Natural killer cell (primary cell): Measurements from ENCODE around the gene TSHZ1. TPM values are rescaled to one million over a fixed set of nuclear protein-coding genes. Genes with fewer than 3 reads are reported as not detected.

Experiments used
- ATAC-seq, 3 donors: fragments of 150-1000 bp in 2 of 3; fragments of 200-7000 bp in 1 of 3; cut with Tn5 transposase; 1 replicate in 1 of 3; 2 replicates in 2 of 3; pipeline ENCODE4 v1.10.0; 2021; ENCODE audit warnings: mild to moderate bottlenecking in 2 of 3, moderate library complexity in 2 of 3
- DNase-seq, 2 donors: peaks; one replicate each; pipeline versions ENCODE4 v3.0.0 to v3.0.0-alpha.2; 2013 to 2021; ENCODE audit warnings: mixed read lengths in 1 of 2
- H3K27ac ChIP-seq: one replicate; pipeline ENCODE4 v1.5.1; 2013; ENCODE audit warnings: mild to moderate bottlenecking, low read length
- H3K27me3 ChIP-seq: one replicate; pipeline ENCODE4 v1.6.1; 2013; ENCODE audit warnings: low read length; ENCODE audit not compliant: control insufficient read depth, insufficient read depth
- H3K36me3 ChIP-seq: one replicate; pipeline ENCODE4 v1.6.1; 2013; ENCODE audit warnings: low read length; ENCODE audit not compliant: control insufficient read depth, insufficient read depth
- H3K4me1 ChIP-seq: one replicate; pipeline ENCODE4 v1.6.1; 2013; ENCODE audit warnings: low read length; ENCODE audit not compliant: control insufficient read depth, insufficient read depth
- H3K4me3 ChIP-seq: one replicate; pipeline ENCODE4 v1.5.1; 2013; ENCODE audit warnings: low read length
- H3K9me3 ChIP-seq: one replicate; pipeline ENCODE4 v1.6.1; 2013; ENCODE audit warnings: low read length; ENCODE audit not compliant: control insufficient read depth, insufficient read depth
- H3K27ac Mint-ChIP-seq, 2 donors: one replicate each; pipeline ENCODE4 v1.8.0; 2022; ENCODE audit warnings: mild to moderate bottlenecking in 2 of 2, mixed read lengths in 2 of 2, moderate library complexity in 1 of 2
- H3K27me3 Mint-ChIP-seq, 2 donors: one replicate each; pipeline ENCODE4 v1.8.0; 2022; ENCODE audit warnings: low read depth in 2 of 2, mixed read lengths in 2 of 2
- H3K36me3 Mint-ChIP-seq: one replicate; pipeline ENCODE4 v1.8.0; 2022; ENCODE audit warnings: mixed read lengths
- H3K4me1 Mint-ChIP-seq, 2 donors: one replicate each; pipeline ENCODE4 v1.8.0; 2022; ENCODE audit warnings: mixed read lengths in 2 of 2
- H3K4me3 Mint-ChIP-seq: one replicate; pipeline ENCODE4 v1.8.0; 2022; ENCODE audit warnings: mild to moderate bottlenecking, moderate library complexity, mixed read lengths
- H3K9me3 Mint-ChIP-seq, 2 donors: one replicate each; pipeline ENCODE4 v1.8.0; 2022; ENCODE audit warnings: mixed read lengths in 2 of 2
- WGBS: methylation state at CpG from one replicate; pipeline ENCODE4 v1.1.7; 2013; ENCODE audit warnings: missing lambda C conversion rate; ENCODE audit not compliant: insufficient coverage; 5-methylcytosine and 5-hydroxymethylcytosine counted together
- intact Hi-C: fragments of 100-400 bp; cut with micrococcal nuclease; formaldehyde crosslinking; loops from one replicate; pipeline ENCODE4 v1.14.2; 2022
- total RNA-seq, 4 donors: library from RNA; stranded (reverse); fragments of 120-200 nt in 1 of 4; gene quantifications; one replicate each; pipeline versions ENCODE4 v1.2.3 to v1.2.4, GENCODE V29; 2013 to 2022
- TF ChIP-seq, protein P1 (sequence below): fragments of 200-600 bp; IDR thresholded peaks from one replicate; pipeline ENCODE4 v1.8.0; 2022; ENCODE audit warnings: antibody characterized with exemption

Gene TSHZ1
- total RNA-seq, 3 donors from 2014 or later (not counting 1 experiment from before 2014, with no cell fraction given) = 44.3 to 51.6 (median 44.8) TPM

DNA sequence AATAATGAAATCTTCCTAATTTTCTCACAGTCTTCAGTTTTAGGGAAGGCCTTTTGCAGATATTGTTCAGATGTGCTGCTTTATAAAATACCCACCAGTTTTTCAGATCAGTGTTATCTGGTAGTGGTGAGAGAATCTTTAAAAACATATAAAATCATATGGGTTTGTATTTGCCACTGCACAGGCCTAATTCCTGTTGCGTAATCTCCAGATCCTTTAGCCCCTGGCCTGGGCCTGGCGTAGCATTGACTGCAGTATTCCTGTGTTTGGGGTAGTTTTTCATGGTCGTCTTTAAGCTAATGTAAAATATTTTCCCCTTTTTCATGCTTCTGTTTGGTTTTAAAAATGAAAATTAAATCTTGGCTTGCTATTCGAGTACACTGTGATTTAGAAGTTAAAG is 43.2 kb downstream of the TSHZ1 start:
- Mint-ChIP-seq H3K4me3 (no peak overlapping the region), H3K4me1 (peaks cover 54 to 66% of the 10 kb centered on the region in 2 donors), H3K27me3 (no peaks in the 10 kb centered on the region), H3K36me3 (no peaks in the 10 kb centered on the region), H3K9me3 (peaks cover 0 to 5% of the 10 kb centered on the region in 2 donors), H3K27ac (peak overlapping the region; percentile 63 to 83)
- TF ChIP-seq, protein P1, sequence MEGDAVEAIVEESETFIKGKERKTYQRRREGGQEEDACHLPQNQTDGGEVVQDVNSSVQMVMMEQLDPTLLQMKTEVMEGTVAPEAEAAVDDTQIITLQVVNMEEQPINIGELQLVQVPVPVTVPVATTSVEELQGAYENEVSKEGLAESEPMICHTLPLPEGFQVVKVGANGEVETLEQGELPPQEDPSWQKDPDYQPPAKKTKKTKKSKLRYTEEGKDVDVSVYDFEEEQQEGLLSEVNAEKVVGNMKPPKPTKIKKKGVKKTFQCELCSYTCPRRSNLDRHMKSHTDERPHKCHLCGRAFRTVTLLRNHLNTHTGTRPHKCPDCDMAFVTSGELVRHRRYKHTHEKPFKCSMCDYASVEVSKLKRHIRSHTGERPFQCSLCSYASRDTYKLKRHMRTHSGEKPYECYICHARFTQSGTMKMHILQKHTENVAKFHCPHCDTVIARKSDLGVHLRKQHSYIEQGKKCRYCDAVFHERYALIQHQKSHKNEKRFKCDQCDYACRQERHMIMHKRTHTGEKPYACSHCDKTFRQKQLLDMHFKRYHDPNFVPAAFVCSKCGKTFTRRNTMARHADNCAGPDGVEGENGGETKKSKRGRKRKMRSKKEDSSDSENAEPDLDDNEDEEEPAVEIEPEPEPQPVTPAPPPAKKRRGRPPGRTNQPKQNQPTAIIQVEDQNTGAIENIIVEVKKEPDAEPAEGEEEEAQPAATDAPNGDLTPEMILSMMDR = no peak
- no peaks in the 10 kb centered on the region for H3K36me3 ChIP-seq
- ATAC-seq (no peak), DNase-seq (no peak)
- H3K27me3 ChIP-seq = no peaks in the 10 kb centered on the region
- peaks cover 8% of the 10 kb centered on the region for H3K9me3 ChIP-seq
- no peak overlapping the region for H3K4me3 ChIP-seq
- H3K4me1 ChIP-seq = peaks cover 19% of the 10 kb centered on the region
- no peak overlapping the region for H3K27ac ChIP-seq
- intact Hi-C loops = no loop called here
- WGBS = 85% methylated on average over 2 of the region's 4 CpGs

DNA sequence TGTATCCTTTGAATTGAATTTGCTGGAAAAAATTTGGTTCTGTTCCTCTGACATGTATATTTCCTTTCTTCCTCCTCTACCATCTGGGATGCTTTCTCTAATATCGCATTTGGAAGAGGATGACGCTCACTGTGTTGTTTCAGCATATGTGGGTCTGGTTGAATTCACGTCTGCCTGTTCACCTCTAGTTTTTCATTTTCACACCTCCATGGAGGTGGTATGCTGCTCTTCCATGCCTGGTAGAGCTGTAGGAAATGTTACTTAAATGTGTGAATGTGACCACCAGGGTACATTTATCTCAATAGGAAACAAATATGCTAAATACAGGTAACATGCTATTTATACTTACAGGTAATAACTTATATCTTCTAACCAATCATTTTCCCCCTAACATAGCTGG is 44.5 kb downstream of the TSHZ1 start:
- H3K9me3 Mint-ChIP-seq = peaks cover 0 to 1% of the 10 kb centered on the region in 2 donors
- Histone ChIP-seq H3K4me3 (no peak overlapping the region), H3K27ac (no peak overlapping the region), H3K4me1 (peaks cover 6% of the 10 kb centered on the region), H3K36me3 (no peaks in the 10 kb centered on the region), H3K27me3 (no peaks in the 10 kb centered on the region), H3K9me3 (peaks cover under 1% of the 10 kb centered on the region)
- H3K27ac Mint-ChIP-seq = peak overlapping the region; percentile 39 to 60
- ATAC-seq (peak in 2 of 3 donors; percentile 57 to 72), DNase-seq (peak in 1 of 2 donors; percentile 14)
- no peaks in the 10 kb centered on the region for H3K27me3 Mint-ChIP-seq
- H3K36me3 Mint-ChIP-seq = no peaks in the 10 kb centered on the region
- H3K4me1 Mint-ChIP-seq = peaks cover 55 to 61% of the 10 kb centered on the region in 2 donors
- no peak overlapping the region for H3K4me3 Mint-ChIP-seq
- WGBS = 67% methylated on average over 3 of the region's 3 CpGs
- intact Hi-C loops = no loop called here
- TF ChIP-seq, protein P1 = no peak

DNA sequence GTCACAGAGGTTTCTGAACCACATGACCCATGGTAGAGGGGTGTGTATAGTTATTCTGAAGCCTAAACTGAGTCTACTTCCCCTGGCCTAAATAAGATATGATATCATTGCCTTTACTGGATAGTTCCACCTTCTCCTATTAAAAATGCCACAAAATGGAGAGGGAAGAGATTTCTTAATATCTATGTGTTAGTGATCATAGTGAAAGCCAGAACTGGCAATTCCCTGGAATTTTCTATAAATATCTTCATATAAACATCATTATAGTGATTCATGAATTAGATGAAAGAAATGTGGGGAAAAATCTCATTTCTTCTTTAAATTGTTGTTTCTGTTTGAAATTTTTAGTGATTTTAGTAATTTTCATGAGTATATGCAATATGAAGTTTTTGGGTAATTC is 45.8 kb downstream of the TSHZ1 start:
- peaks cover 68 to 70% of the 10 kb centered on the region in 2 donors for H3K4me1 Mint-ChIP-seq
- ATAC-seq = no peak
- H3K27me3 Mint-ChIP-seq = no peaks in the 10 kb centered on the region

DNA sequence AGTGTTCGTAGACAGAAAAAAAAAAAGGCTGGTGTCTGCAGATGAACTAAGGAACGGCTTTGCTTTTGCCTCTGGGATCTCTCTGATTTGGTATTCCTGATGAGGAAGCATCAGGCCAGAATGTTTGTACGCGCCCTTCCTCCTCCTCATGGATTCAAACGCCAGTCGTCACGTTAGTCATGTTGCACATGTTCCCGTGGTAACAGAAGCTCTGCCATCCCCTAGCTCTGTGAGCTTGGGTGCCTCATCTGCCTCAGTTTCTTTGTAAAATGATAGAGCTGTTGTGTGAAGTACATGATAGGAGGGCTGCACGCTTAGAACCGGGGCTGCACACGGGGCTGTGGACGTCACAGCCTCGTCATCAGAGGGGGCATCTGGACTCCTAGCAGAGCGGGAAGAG is 47.0 kb downstream of the TSHZ1 start:
- Histone ChIP-seq H3K27me3 (no peaks in the 10 kb centered on the region), H3K36me3 (no peaks in the 10 kb centered on the region), H3K4me1 (peaks cover 13% of the 10 kb centered on the region), H3K9me3 (no peaks in the 10 kb centered on the region), H3K4me3 (no peak overlapping the region), H3K27ac (no peak overlapping the region)
- H3K27me3 Mint-ChIP-seq = no peaks in the 10 kb centered on the region
- intact Hi-C loops = no loop called here
- H3K27ac Mint-ChIP-seq = no peak overlapping the region
- no peak for DNase-seq
- ATAC-seq = no peak
- TF ChIP-seq, protein P1 = no peak
- H3K4me3 Mint-ChIP-seq = no peak overlapping the region
- H3K36me3 Mint-ChIP-seq = no peaks in the 10 kb centered on the region
- WGBS = 94% methylated on average over 14 of the region's 14 CpGs
- H3K9me3 Mint-ChIP-seq = no peaks in the 10 kb centered on the region
- peaks cover 72 to 75% of the 10 kb centered on the region in 2 donors for H3K4me1 Mint-ChIP-seq

More for the DNA sequence above, 45.8 kb downstream of the TSHZ1 start:
- H3K4me3 ChIP-seq = no peak overlapping the region
- H3K27me3 ChIP-seq = no peaks in the 10 kb centered on the region
- no peak overlapping the region for H3K27ac ChIP-seq
- no peaks in the 10 kb centered on the region for H3K9me3 ChIP-seq
- TF ChIP-seq, protein P1 = no peak
- no peak overlapping the region for H3K27ac Mint-ChIP-seq
- H3K36me3 ChIP-seq = no peaks in the 10 kb centered on the region
- H3K9me3 Mint-ChIP-seq = no peaks in the 10 kb centered on the region
- H3K4me3 Mint-ChIP-seq = no peak overlapping the region
- no peaks in the 10 kb centered on the region for H3K36me3 Mint-ChIP-seq
- intact Hi-C loops = no loop called here
- no peak for DNase-seq
- peaks cover 13% of the 10 kb centered on the region for H3K4me1 ChIP-seq
